ENCODE measurements around the gene RBM43. TPM values are rescaled to one million over a fixed set of nuclear protein-coding genes. Genes with fewer than 3 reads are reported as not detected.
"Not testable (repeated sequence)": the region's sequence is repeated elsewhere in the genome, so short reads cannot be mapped to it uniquely, and the experiment has no call there.

The RBM43 gene
- total RNA-seq, 1 donor from 2014 or later: 9.4 TPM

DNA sequence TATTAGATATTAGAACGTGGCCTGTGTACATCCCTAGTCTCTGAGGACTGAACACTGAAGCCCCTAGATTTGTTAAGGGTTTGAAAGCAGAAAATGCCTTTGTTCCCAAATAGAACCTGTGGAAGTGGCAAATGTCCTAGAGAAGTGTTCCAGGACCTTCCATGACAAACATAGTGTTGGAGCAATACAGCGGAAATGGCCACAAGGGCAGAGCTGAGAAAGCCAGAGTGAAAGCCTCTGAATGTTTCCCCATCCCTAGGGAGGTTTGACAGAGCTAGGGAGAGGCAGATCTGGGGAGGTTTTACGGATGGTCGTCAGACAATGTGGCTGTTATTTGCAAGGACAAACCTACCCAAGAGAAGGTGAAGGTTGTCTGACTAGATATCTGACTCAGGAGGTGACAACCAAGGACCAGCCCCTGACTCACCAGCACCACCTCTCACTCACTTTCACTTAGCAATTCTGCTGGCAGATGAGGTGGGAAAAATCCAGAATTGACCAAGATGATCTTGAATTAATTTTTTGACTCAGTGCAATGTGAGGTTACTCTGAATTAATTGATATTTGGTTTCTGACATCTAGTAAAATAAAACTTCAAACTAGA, 24.1 kb downstream of the RBM43 start:
- no peak for TF ChIP-seq CTCF (IDR thresholded peaks at IDR 0.05)
- no peaks in the 10 kb centered on the region for H3K9me3 ChIP-seq
- no peaks in the 10 kb centered on the region for H3K36me3 ChIP-seq
- H3K4me3 ChIP-seq: no peak overlapping the region
- H3K27ac ChIP-seq: no peak overlapping the region
- no peak for DNase-seq
- H3K27me3 ChIP-seq: no peaks in the 10 kb centered on the region
- no peaks in the 10 kb centered on the region for H3K4me1 ChIP-seq
- ATAC-seq: no peak
- intact Hi-C loops (cut with DNase I): no loop called here

DNA sequence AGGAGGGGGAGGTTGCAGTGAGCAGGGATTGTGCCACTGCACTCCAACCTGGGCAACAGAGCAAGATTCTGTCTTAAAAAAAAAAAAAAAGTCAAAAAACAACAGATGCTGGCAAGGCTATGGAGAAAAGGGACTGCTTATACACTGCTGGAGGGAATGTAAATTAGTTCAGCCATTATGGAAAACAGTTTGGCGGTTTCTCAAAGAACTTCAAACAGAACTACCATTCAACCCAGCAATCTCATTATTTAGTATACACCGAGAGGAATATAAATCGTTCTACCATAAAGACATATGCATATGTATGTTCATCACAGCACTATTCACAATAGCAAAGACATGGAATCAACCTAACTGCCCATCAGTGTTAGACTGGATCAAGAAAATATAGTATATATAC, 27.9 kb downstream of the RBM43 start:
- H3K36me3 ChIP-seq; H3K27ac ChIP-seq; H3K4me3 ChIP-seq; DNase-seq; H3K4me1 ChIP-seq; H3K27me3 ChIP-seq; H3K9me3 ChIP-seq; ATAC-seq; intact Hi-C loops (cut with DNase I): not testable (repeated sequence)

DNA sequence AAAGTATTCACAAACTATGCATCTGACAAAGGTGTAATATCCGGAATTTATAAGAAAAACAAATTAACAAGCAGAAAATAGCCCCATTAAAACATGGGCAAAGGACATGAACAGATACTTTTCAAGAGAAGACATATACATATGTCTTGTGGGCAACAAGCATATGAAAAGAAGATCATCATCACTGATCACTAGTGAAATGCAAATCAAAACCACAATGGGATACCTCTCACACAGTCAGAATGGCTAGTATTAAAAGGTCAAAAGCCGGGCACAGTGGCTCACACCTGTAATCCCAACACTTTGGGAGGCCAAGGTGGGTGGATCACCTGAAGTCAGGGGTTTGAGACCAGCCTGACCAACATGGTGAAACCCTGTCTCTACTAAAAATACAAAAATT, 28.4 kb downstream of the RBM43 start:
- ATAC-seq; H3K27me3 ChIP-seq; H3K4me1 ChIP-seq; H3K36me3 ChIP-seq; DNase-seq; H3K9me3 ChIP-seq; intact Hi-C loops (cut with DNase I); H3K27ac ChIP-seq; H3K4me3 ChIP-seq: not testable (repeated sequence)

- TF ChIP-seq CTCF (IDR thresholded peaks at IDR 0.05): no peak
- no peak for ATAC-seq
- H3K27ac ChIP-seq: no peak overlapping the region
- no peak overlapping the region for H3K4me3 ChIP-seq
- no peaks in the 10 kb centered on the region for H3K4me1 ChIP-seq
- intact Hi-C loops (cut with DNase I): no loop called here
- no peaks in the 10 kb centered on the region for H3K9me3 ChIP-seq
- H3K36me3 ChIP-seq: no peaks in the 10 kb centered on the region
- no peaks in the 10 kb centered on the region for H3K27me3 ChIP-seq
- DNase-seq: no peak
These were observed 31.0 kb downstream of the RBM43 start for GRCh38 chr2:151230627-151231140.

GRCh38 chr2:151228847-151229512, 32.7 kb downstream of the RBM43 start:
- no peak for TF ChIP-seq CTCF (IDR thresholded peaks at IDR 0.05)
- intact Hi-C loops (cut with DNase I): no loop called here
- H3K27ac ChIP-seq: no peak overlapping the region
- H3K4me1 ChIP-seq: no peaks in the 10 kb centered on the region
- no peaks in the 10 kb centered on the region for H3K27me3 ChIP-seq
- H3K4me3 ChIP-seq: no peak overlapping the region
- ATAC-seq: no peak
- DNase-seq: no peak
- no peaks in the 10 kb centered on the region for H3K9me3 ChIP-seq
- no peaks in the 10 kb centered on the region for H3K36me3 ChIP-seq

- Histone ChIP-seq H3K9me3 (no peaks in the 10 kb centered on the region), H3K27ac (no peak overlapping the region), H3K36me3 (no peaks in the 10 kb centered on the region), H3K27me3 (no peaks in the 10 kb centered on the region), H3K4me1 (no peaks in the 10 kb centered on the region), H3K4me3 (no peak overlapping the region)
- DNase-seq (no peak), ATAC-seq (no peak)
- intact Hi-C loops (cut with DNase I): no loop called here
- TF ChIP-seq CTCF (IDR thresholded peaks at IDR 0.05): no peak
These were observed 44.3 kb downstream of the RBM43 start for GRCh38 chr2:151217343-151217742.

Data from upper lobe of right lung (tissue), 1 donor.